Mesenchymal stem cell (in vitro differentiated cells and primary cell): Measurements from ENCODE around the gene PKD1L1.

Source experiments
- DNase-seq: peaks from one replicate; pipeline ENCODE4 v3.0.0-alpha.2; 2013
- H2AFZ ChIP-seq: one replicate; pipeline ENCODE4 v1.6.1; 2013; ENCODE audit warnings: low read depth, mild to moderate bottlenecking, control low read depth, inconsistent platforms, low read length, moderate library complexity
- H2AK5ac ChIP-seq: 2 replicates; pipeline ENCODE4 v1.6.1; 2013; ENCODE audit warnings: low read length, moderate library complexity, mild to moderate bottlenecking, inconsistent platforms; ENCODE audit not compliant: severe bottlenecking
- H2BK120ac ChIP-seq: one replicate; pipeline ENCODE4 v1.6.1; 2013; ENCODE audit warnings: low read depth, mild to moderate bottlenecking, inconsistent platforms, low read length, moderate library complexity
- H2BK12ac ChIP-seq, 2 experiments: one replicate each; pipeline ENCODE4 v1.6.1; 2013; ENCODE audit warnings: inconsistent platforms in 2 of 2, low read length in 2 of 2, mild to moderate bottlenecking in 2 of 2, moderate library complexity in 2 of 2, control low read depth in 1 of 2
- H2BK15ac ChIP-seq: one replicate; pipeline ENCODE4 v1.6.1; 2013; ENCODE audit warnings: mild to moderate bottlenecking, low read depth, inconsistent platforms; ENCODE audit not compliant: poor library complexity, severe bottlenecking
- H2BK5ac ChIP-seq: 2 replicates; pipeline ENCODE4 v1.6.1; 2013; ENCODE audit warnings: low read depth, mild to moderate bottlenecking, low read length, control low read depth, inconsistent platforms; ENCODE audit not compliant: poor library complexity, severe bottlenecking
- H3K14ac ChIP-seq, 2 experiments: one replicate each; pipeline ENCODE4 v1.6.1; 2013; ENCODE audit warnings: inconsistent platforms in 2 of 2, low read length in 2 of 2, control low read depth in 1 of 2, mild to moderate bottlenecking in 1 of 2, moderate library complexity in 1 of 2
- H3K18ac ChIP-seq, 2 experiments: one replicate each; pipeline ENCODE4 v1.6.1; 2013; ENCODE audit warnings: inconsistent platforms in 2 of 2, low read length in 2 of 2, control low read depth in 1 of 2, low read depth in 1 of 2, mild to moderate bottlenecking in 1 of 2
- H3K23ac ChIP-seq, 2 experiments: one replicate each; pipeline ENCODE4 v1.6.1; 2013; ENCODE audit warnings: inconsistent platforms in 2 of 2, low read length in 2 of 2, mild to moderate bottlenecking in 2 of 2, moderate library complexity in 2 of 2, control low read depth in 1 of 2
- H3K27ac ChIP-seq: 2 replicates; pipeline ENCODE4 v1.5.1; 2013; ENCODE audit warnings: mild to moderate bottlenecking, moderate library complexity, low read length, control low read depth, inconsistent platforms; ENCODE audit not compliant: poor library complexity, severe bottlenecking
- H3K27me3 ChIP-seq, 2 experiments: 2 replicates each; pipeline versions ENCODE4 v1.6.1 to v1.7.0; 2013; ENCODE audit warnings: low read length in 2 of 2, mild to moderate bottlenecking in 2 of 2, moderate library complexity in 2 of 2, control low read depth in 1 of 2, inconsistent platforms in 1 of 2; ENCODE audit not compliant: control insufficient read depth in 1 of 2, insufficient read depth in 1 of 2
- H3K36me3 ChIP-seq, 2 experiments: 2 replicates each; pipeline versions ENCODE4 v1.6.1 to v1.7.0; 2013; ENCODE audit warnings: low read length in 2 of 2, control low read depth in 1 of 2, inconsistent platforms in 1 of 2, low read depth in 1 of 2, mild to moderate bottlenecking in 1 of 2; ENCODE audit not compliant: insufficient read depth in 2 of 2, control insufficient read depth in 1 of 2
- H3K4ac ChIP-seq, 2 experiments: one replicate each; pipeline ENCODE4 v1.6.1; 2013; ENCODE audit warnings: inconsistent platforms in 2 of 2, low read length in 2 of 2, mild to moderate bottlenecking in 2 of 2, moderate library complexity in 2 of 2, control low read depth in 1 of 2, low read depth in 1 of 2
- H3K4me1 ChIP-seq: 2 replicates; pipeline ENCODE4 v1.6.1; 2013; ENCODE audit warnings: low read depth, low read length, control low read depth; ENCODE audit not compliant: control insufficient read depth, insufficient read depth
- H3K4me2 ChIP-seq: 2 replicates; pipeline ENCODE4 v1.6.1; 2013; ENCODE audit warnings: low read length, mild to moderate bottlenecking, inconsistent platforms; ENCODE audit not compliant: poor library complexity, severe bottlenecking
- H3K4me3 ChIP-seq, 2 experiments: 2 replicates each; pipeline versions ENCODE4 v1.5.1 to v1.7.0; 2013; ENCODE audit warnings: low read length in 2 of 2, mild to moderate bottlenecking in 2 of 2, control low read depth in 1 of 2, low read depth in 1 of 2; ENCODE audit not compliant: insufficient read depth in 1 of 2
- H3K79me1 ChIP-seq: replicated peaks from 2 replicates; pipeline ENCODE4 v1.6.1; 2013; ENCODE audit warnings: mild to moderate bottlenecking, control low read depth, low read length, inconsistent platforms; ENCODE audit not compliant: poor library complexity, severe bottlenecking
- H3K9ac ChIP-seq: 2 replicates; pipeline ENCODE4 v1.7.0; 2013; ENCODE audit warnings: mild to moderate bottlenecking, low read length, moderate library complexity
- H3K9me3 ChIP-seq: 2 replicates; pipeline ENCODE4 v1.7.0; 2013; ENCODE audit warnings: mild to moderate bottlenecking, low read length; ENCODE audit not compliant: control insufficient read depth
- H4K8ac ChIP-seq: one replicate; pipeline ENCODE4 v1.6.1; 2013; ENCODE audit warnings: inconsistent platforms, mild to moderate bottlenecking, low read length, moderate library complexity
- H4K91ac ChIP-seq: one replicate; pipeline ENCODE4 v1.6.1; 2013; ENCODE audit warnings: mild to moderate bottlenecking, low read length, inconsistent platforms
- WGBS: methylation state at CpG from one replicate; pipeline ENCODE4 v1.1.7; 2013; ENCODE audit warnings: mixed read lengths; 5-methylcytosine and 5-hydroxymethylcytosine counted together

PKD1L1 gene

DNA sequence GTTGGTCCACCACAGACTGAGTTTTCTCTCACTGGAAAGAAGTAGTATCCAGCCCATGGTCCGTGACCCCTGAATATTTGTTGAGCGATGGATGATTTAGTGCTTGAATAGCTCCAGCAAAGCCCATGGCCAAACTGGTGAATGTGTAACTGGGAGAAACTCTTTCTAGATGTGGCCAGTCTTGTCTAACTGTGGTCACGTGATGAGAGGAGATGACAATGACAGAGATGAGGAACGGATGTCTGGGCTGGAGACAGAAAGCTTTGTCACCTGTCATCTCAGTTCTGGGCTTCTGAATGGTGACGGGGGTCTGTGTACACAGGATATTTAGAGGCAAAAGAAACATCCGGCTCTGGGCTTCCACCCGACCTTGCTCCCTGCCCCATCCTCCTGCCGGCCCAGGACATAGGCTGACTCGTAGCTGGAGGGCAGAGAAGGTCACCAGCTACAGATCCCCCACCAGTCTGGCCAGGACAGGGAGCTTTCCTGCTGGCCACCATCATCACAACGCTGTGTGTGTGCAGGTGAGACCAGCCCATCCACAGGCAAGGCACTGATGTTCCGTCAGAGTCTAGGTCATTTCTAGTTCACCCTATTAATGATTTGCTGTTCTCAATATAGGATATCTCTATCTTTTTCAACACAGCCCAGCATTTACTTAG lies 213.8 kb downstream of the PKD1L1 start:
- H3K36me3 ChIP-seq = no peaks in the 10 kb centered on the region
- H3K4me2 ChIP-seq = no peak overlapping the region
- H3K27ac ChIP-seq = no peak overlapping the region
- no peaks in the 10 kb centered on the region for H3K79me1 ChIP-seq
- no peak for DNase-seq
- no peak overlapping the region for H3K9ac ChIP-seq
- peak overlapping the region; percentile 81 to 89 for H2BK12ac ChIP-seq
- H2BK120ac ChIP-seq = peak overlapping the region; percentile 29
- no peak overlapping the region for H3K23ac ChIP-seq
- no peak overlapping the region for H3K4me3 ChIP-seq
- no peak overlapping the region for H2AK5ac ChIP-seq
- no peaks in the 10 kb centered on the region for H3K9me3 ChIP-seq
- 54% methylated on average over 11 of the region's 11 CpGs for WGBS
- no peak overlapping the region for H2BK15ac ChIP-seq
- peak overlapping the region; percentile 78 for H4K8ac ChIP-seq
- peaks cover 16% of the 10 kb centered on the region for H3K4me1 ChIP-seq
- no peak overlapping the region for H2BK5ac ChIP-seq
- H2AFZ ChIP-seq = no peak overlapping the region
- H3K4ac ChIP-seq = no peak overlapping the region
- H3K27me3 ChIP-seq = peaks cover 0 to 82% of the 10 kb centered on the region in 2 experiments
- peak overlapping the region in 1 of 2 experiments; percentile 95 for H3K14ac ChIP-seq
- peak overlapping the region; percentile 92 for H4K91ac ChIP-seq
- peak overlapping the region; percentile 54 to 88 for H3K18ac ChIP-seq

DNA sequence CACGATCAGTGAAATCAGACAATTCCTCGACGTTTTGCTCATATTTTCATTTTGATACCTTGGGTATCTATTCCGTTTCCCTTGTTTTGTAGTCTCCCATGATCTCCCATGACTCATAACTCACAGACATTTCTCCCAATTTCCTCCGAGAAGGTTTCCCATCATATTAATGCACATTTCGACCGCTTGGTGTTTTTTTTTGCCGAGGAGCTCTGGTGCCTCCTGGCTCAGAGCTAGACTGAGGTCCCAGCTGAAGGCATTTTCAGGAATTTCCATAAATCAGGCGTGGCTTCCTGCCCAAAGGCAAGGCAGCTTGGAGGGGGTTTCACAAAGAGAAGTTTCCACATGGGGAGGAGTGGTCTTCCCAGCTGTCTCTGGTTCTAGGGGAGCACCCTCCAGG lies 218.1 kb downstream of the PKD1L1 start:
- H3K27me3 ChIP-seq = peaks cover 0 to 71% of the 10 kb centered on the region in 2 experiments
- 82% methylated on average over 9 of the region's 9 CpGs for WGBS

DNA sequence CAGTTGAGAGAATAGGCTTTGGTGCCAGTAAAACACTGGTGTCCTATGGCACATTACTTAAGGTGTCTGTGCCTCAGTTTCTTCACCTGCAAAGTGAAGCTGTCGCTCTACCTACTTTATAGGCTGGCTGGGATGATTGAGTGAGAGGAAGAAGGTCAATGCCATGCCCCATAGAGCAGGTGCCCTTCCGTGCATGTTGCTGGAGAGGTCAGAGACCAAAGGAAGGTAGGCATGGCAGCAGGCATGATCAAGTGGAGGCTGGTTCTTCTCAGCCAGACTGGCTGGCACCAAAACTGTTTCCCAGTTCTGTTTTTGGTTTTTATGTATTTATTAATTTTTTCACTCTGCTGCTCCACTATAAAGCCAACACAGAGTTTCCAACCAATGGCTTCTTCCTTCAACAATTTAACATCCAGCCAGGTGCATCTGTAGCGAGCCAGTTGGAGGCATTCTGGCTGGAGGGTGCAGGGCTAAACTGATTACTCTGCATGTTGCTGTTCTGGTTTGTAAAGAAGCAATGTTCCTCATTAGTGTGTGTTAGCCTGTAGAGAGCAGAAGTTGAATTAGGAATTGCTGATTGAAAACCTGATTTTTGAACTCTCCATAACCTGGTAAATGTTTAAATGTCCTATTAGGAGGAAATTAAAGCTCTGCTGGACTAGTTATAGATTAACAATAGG lies 222.1 kb downstream of the PKD1L1 start:
- H4K8ac ChIP-seq = no peak overlapping the region

More for the DNA sequence above, 218.1 kb downstream of the PKD1L1 start:
- Histone ChIP-seq H3K4me2 (no peak overlapping the region), H3K9ac (no peak overlapping the region), H3K4me3 (no peak overlapping the region), H3K4ac (no peak overlapping the region), H2BK15ac (peak overlapping the region; percentile 73), H3K27ac (no peak overlapping the region), H3K79me1 (no peaks in the 10 kb centered on the region), H3K36me3 (no peaks in the 10 kb centered on the region), H3K18ac (no peak overlapping the region), H3K9me3 (no peaks in the 10 kb centered on the region), H3K14ac (no peak overlapping the region), H3K4me1 (peaks cover 20% of the 10 kb centered on the region), H2AK5ac (peak overlapping the region; percentile 76), H2BK12ac (no peak overlapping the region), H4K8ac (no peak overlapping the region), H3K23ac (no peak overlapping the region), H2BK5ac (no peak overlapping the region), H2BK120ac (no peak overlapping the region), H2AFZ (no peak overlapping the region), H4K91ac (peak overlapping the region; percentile 6)
- no peak for DNase-seq

DNA sequence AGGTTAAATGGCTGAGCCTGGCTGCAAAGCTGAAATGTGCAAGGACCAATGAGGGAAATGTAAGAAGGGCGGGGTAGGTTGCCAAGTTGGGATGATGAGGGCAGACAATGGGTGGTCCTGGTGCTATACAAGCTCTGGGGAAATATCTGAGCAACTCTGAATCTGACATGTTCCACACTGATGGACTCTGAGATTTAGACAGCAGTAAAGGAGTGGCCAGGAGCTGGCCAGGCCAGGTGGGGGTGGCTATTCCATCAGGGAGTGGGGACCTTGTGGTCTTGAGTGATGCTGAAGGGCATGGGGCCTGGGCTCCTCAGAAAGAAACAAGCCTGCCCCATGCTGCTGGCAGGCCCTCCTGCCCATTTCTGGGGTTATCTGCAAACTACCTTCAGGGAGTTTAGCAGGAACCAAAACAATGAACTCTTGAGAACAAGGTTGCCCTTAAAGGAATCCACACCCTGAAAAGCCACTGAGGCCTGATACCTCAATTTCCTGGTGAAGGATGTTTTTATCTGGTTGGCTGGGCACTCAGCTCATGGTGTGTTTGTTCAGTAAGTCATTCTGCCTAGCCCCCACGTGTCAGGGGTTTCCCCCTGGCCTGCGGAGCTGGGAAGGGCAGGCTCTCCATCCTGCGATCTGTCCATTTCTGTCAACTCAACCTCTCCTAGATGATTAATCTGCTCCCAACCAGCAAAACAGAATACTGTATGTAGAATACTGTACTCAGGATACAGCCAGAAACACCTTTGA lies 223.1 kb downstream of the PKD1L1 start:
- H4K8ac ChIP-seq = peak overlapping the region; percentile 56
- H3K4me3 ChIP-seq = no peak overlapping the region
- 94% methylated on average over 4 of the region's 4 CpGs for WGBS
- peak overlapping the region; percentile 86 for H2BK5ac ChIP-seq
- no peaks in the 10 kb centered on the region for H3K9me3 ChIP-seq
- H3K36me3 ChIP-seq = no peaks in the 10 kb centered on the region
- no peak for DNase-seq
- peaks cover 0 to 35% of the 10 kb centered on the region in 2 experiments for H3K27me3 ChIP-seq
- no peak overlapping the region for H3K9ac ChIP-seq
- H3K4ac ChIP-seq = peak overlapping the region; percentile 8 to 89
- H3K4me1 ChIP-seq = peaks cover 24% of the 10 kb centered on the region
- H2BK120ac ChIP-seq = peak overlapping the region; percentile 80
- peak overlapping the region; percentile 96 for H4K91ac ChIP-seq
- peak overlapping the region; percentile 75 to 89 for H2BK12ac ChIP-seq
- no peak overlapping the region for H3K23ac ChIP-seq
- H3K4me2 ChIP-seq = no peak overlapping the region
- peak overlapping the region; percentile 37 for H2BK15ac ChIP-seq
- H2AK5ac ChIP-seq = peak overlapping the region; percentile 82
- H3K79me1 ChIP-seq = no peaks in the 10 kb centered on the region
- peak overlapping the region; percentile 46 to 85 for H3K18ac ChIP-seq
- peak overlapping the region; percentile 84 for H3K27ac ChIP-seq
- H3K14ac ChIP-seq = peak overlapping the region in 1 of 2 experiments; percentile 49
- H2AFZ ChIP-seq = no peak overlapping the region

More for the DNA sequence above, 222.1 kb downstream of the PKD1L1 start:
- Histone ChIP-seq H3K9me3 (no peaks in the 10 kb centered on the region), H3K36me3 (no peaks in the 10 kb centered on the region), H3K27me3 (peaks cover 0 to 41% of the 10 kb centered on the region in 2 experiments), H3K27ac (no peak overlapping the region), H3K79me1 (no peaks in the 10 kb centered on the region), H2BK15ac (no peak overlapping the region), H4K91ac (no peak overlapping the region), H2AK5ac (peak overlapping the region; percentile 77), H3K4me1 (peaks cover 27% of the 10 kb centered on the region), H2AFZ (no peak overlapping the region), H3K4me2 (no peak overlapping the region), H2BK120ac (no peak overlapping the region), H3K4ac (peak overlapping the region in 1 of 2 experiments; percentile 55), H3K4me3 (no peak overlapping the region), H3K23ac (no peak overlapping the region), H3K9ac (no peak overlapping the region), H3K14ac (peak overlapping the region in 1 of 2 experiments; percentile 64), H2BK5ac (peak overlapping the region; percentile 46), H3K18ac (peak overlapping the region in 1 of 2 experiments; percentile 75), H2BK12ac (peak overlapping the region in 1 of 2 experiments; percentile 83)
- 100% methylated on average over 3 of the region's 3 CpGs for WGBS
- no peak for DNase-seq
